Measurements from ENCODE around the gene ZEB1. TPM values are rescaled to one million over a fixed set of nuclear protein-coding genes. Genes with fewer than 3 reads are reported as not detected.

ZEB1 gene
- total and polyA plus RNA-seq, 2 of the 8 experiments (the other 6 are each of a cell fraction or from before 2014, with no cell fraction given), result 0.08 to 0.15 TPM

- TF ChIP-seq NANOG (IDR thresholded peaks at IDR 0.05; ENCODE audit: insufficient read depth, low read depth, low read length, poor library complexity, severe bottlenecking) (no peak), SP4 (IDR thresholded peaks at IDR 0.05; ENCODE audit: low read length) (no peak), GABPA (IDR thresholded peaks at IDR 0.05; ENCODE audit: borderline replicate concordance, insufficient read depth, low read length) (no peak)
Observed at GRCh38 chr10:31317652-31318381, 1.2 kb upstream of the ZEB1 start (continued).
